Testis (tissue), 5 donors: ENCODE results near the gene CCNY. TPM values are rescaled to one million over a fixed set of nuclear protein-coding genes. Genes with fewer than 3 reads are reported as not detected.

Experiments
- DNase-seq: peaks from one replicate; pipeline ENCODE4 v3.0.0-alpha.2; 2019
- H3K27ac ChIP-seq, 2 donors: fragments of 200-600 bp; sonication (generic); one replicate each; pipeline ENCODE4 v1.5.1; 2019
- H3K27me3 ChIP-seq: fragments of 200-600 bp; sonication (generic); one replicate; pipeline ENCODE4 v1.5.1; 2019
- H3K36me3 ChIP-seq: fragments of 200-600 bp; sonication (generic); one replicate; pipeline ENCODE4 v1.5.1; 2017; ENCODE audit warnings: low read depth; ENCODE audit errors: missing control alignments
- H3K4me1 ChIP-seq: fragments of 200-600 bp; sonication (generic); one replicate; pipeline ENCODE4 v1.5.1; 2019
- H3K4me3 ChIP-seq, 2 donors: fragments of 200-600 bp; sonication (generic); one replicate each; pipeline ENCODE4 v1.5.1; 2017 to 2019
- H3K9me3 ChIP-seq: fragments of 200-600 bp; sonication (generic); one replicate; pipeline ENCODE4 v1.5.1; 2017
- POLR2A ChIP-seq: fragments of 450-650 bp; IDR thresholded peaks from one replicate; pipeline ENCODE4 v1.6.1; 2017; ENCODE audit warnings: antibody characterized with exemption, mild to moderate bottlenecking, moderate library complexity
- WGBS, 2 donors: methylation state at CpG; one replicate each; pipeline ENCODE4 v1.1.5; 2018; 5-methylcytosine and 5-hydroxymethylcytosine counted together
- intact Hi-C: fragments of 100-400 bp; cut with DNase I; formaldehyde crosslinking; loops from one replicate; pipeline ENCODE4 v1.15.1; 2023; ENCODE audit warnings: low total_unique reads
- long read RNA-seq, 2 donors: transcript quantifications; one replicate each; lab custom pipeline, GENCODE V29; 2026
- polyA plus RNA-seq: library from polyadenylated mRNA; stranded (reverse); fragments of 350-450 nt; fragmentation: Illumina TruSeq; extraction: RNeasy Lipid Tissue Mini Kit (QIAGEN cat#74804); gene quantifications from one replicate; pipeline ENCODE4 v1.2.3, GENCODE V29; 2014; ENCODE audit warnings: low read depth, low replicate concordance; ENCODE audit not compliant: insufficient read depth
- total RNA-seq, 2 donors: library from RNA; depleted of rRNA; stranded (reverse); fragments of >200 nt; gene quantifications; one replicate each; pipeline ENCODE4 v1.2.3, GENCODE V29; 2016
- TF ChIP-seq, protein P1 (sequence below), 3 experiments: fragments of 450-650 bp in 2 of 3; fragments of 200-600 bp in 1 of 3; sonication (generic) in 1 of 3; IDR thresholded peaks; one replicate each; pipeline ENCODE4 v1.5.1; 2016 to 2019; ENCODE audit warnings: antibody characterized with exemption in 3 of 3, mild to moderate bottlenecking in 2 of 3, moderate library complexity in 1 of 3

CCNY gene
- total RNA-seq (100 to 1,000 TPM; 103 to 132 TPM), polyA plus RNA-seq (380 TPM)
- long read RNA-seq, donor 1, transcript CCNY-203 (10 exons, 3,960 nt) = major isoform, 26 of 74 reads
- long read RNA-seq, donor 1, partial matches to known transcripts = 48 of 74 reads
- long read RNA-seq, donor 1, other reads (novel, unspliced or antisense) = 0 of 74 reads
- long read RNA-seq, donor 2, full-length matches to known transcripts = 29 of 29 reads
- long read RNA-seq, donor 2, partial matches to known transcripts = 0 of 29 reads
- long read RNA-seq, donor 2, other reads (novel, unspliced or antisense) = 0 of 29 reads

DNA sequence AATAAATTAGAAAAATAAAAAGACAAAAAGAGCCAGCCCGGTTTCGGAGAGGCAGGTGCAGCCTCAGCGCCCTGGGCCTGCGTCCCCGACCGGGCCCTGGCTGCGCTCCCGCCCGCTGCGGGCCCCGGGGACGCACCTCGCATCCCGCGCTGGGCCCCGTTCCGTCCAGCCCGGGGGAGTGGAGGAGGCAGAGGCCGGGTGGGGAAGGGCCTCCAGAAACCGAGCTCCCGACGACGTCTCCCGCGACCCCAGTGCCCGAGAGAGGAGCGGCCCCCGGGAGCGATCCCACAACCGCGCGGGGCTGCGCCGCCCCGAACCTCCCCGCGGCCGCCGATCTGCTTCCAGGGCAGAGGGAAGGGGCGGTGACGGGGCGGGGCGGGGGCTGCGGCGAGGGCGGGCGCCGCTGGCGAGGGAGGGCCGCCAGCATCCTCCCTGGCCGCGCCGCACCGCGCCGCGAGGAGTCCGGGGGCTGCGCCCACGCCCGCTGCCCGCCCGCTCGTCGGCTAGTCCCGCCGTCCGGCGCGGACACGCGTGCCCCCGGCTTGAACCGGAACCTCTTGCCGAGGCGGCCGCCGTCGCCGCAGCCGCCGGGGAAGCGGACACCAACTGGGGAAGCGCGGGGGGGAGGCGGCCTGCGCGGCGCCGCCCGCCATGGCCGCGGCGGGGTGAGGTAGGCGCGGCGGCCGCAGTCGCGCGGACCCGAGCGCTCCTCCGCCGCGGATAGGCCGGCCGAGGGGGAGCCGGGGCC, at the start of gene CCNY:
TSS of gene CCNY (plus strand) at position 426 of the 748 bp plus-strand sequence. CDS start 545 bp downstream, outside the sequence.
- 0% methylated on average over 1 to 69 of the region's 109 CpGs for WGBS, 2 donors
- TF ChIP-seq, protein P1, sequence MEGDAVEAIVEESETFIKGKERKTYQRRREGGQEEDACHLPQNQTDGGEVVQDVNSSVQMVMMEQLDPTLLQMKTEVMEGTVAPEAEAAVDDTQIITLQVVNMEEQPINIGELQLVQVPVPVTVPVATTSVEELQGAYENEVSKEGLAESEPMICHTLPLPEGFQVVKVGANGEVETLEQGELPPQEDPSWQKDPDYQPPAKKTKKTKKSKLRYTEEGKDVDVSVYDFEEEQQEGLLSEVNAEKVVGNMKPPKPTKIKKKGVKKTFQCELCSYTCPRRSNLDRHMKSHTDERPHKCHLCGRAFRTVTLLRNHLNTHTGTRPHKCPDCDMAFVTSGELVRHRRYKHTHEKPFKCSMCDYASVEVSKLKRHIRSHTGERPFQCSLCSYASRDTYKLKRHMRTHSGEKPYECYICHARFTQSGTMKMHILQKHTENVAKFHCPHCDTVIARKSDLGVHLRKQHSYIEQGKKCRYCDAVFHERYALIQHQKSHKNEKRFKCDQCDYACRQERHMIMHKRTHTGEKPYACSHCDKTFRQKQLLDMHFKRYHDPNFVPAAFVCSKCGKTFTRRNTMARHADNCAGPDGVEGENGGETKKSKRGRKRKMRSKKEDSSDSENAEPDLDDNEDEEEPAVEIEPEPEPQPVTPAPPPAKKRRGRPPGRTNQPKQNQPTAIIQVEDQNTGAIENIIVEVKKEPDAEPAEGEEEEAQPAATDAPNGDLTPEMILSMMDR (IDR thresholded peaks at IDR 0.05) = no peak
- TF ChIP-seq POLR2A = no peak
- peak; percentile 82 for DNase-seq
- Histone ChIP-seq H3K4me1 (peaks cover 38% of the 10 kb centered on the region), H3K9me3 (no peaks in the 10 kb centered on the region), H3K27ac (peak within 1 kb of the TSS; percentile 77 to 88), H3K27me3 (no peaks in the 10 kb centered on the region), H3K36me3 (no peaks in the 10 kb centered on the region), H3K4me3 (peak within 1 kb of the TSS; percentile 96 to 97)
- intact Hi-C loops = no loop called here

DNA sequence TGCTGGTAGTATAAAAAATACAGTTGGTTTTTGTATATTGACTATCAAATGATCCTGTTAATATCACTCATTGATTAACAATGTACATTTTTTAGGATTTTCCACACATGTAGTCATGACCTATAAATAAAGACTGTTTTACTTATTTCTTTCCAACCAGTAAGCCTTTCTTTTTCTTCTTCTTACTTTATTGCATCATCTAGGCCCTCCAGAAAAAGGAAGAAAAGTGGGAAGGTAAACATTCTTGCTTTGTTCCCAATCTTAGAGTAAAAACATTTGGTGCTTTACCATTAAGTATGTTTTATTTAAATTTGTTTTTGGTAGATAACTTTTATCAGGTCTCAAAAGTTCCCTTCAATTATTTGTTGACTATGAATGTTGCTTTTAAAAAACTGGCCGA, 47.1 kb upstream of the CCNY start:
- H3K27ac ChIP-seq = no peak overlapping the region
- H3K36me3 ChIP-seq = no peaks in the 10 kb centered on the region
- intact Hi-C loops = no loop called here
- no peak for DNase-seq
- H3K4me3 ChIP-seq = no peak overlapping the region
- no peaks in the 10 kb centered on the region for H3K27me3 ChIP-seq
- H3K4me1 ChIP-seq = no peaks in the 10 kb centered on the region
- no peak for TF ChIP-seq POLR2A
- TF ChIP-seq, protein P1 (IDR thresholded peaks at IDR 0.05) = no peak
- 73 to 96% methylated on average over 1 of the region's 1 CpG for WGBS, 2 donors
- H3K9me3 ChIP-seq = no peaks in the 10 kb centered on the region

DNA sequence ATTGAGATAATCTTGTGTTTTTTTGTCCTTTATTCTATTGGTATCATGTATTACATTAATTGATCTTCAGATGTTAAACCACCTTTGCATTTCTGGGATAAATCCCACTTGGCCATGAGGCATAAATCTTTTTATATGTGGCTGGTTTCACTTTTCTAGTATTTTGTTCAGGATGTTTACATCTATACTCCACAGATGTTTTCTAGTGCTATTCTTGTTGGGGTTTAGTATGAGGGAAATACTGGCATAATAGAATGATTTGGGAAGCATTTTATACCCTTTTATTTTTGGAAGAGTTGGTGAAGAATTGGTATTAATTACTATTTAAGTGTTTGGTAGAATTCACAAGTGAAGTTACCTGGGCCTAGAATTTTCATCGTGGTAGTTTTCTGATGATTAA, 41.8 kb upstream of the CCNY start:
- TF ChIP-seq, protein P1 (IDR thresholded peaks at IDR 0.05) = no peak
- TF ChIP-seq POLR2A = no peak
- 87 to 88% methylated on average over 1 of the region's 1 CpG for WGBS, 2 donors
- no peak overlapping the region for H3K4me3 ChIP-seq
- H3K9me3 ChIP-seq = no peaks in the 10 kb centered on the region
- intact Hi-C loops = no loop called here
- no peaks in the 10 kb centered on the region for H3K4me1 ChIP-seq
- H3K27me3 ChIP-seq = no peaks in the 10 kb centered on the region
- DNase-seq = no peak
- no peak overlapping the region for H3K27ac ChIP-seq
- H3K36me3 ChIP-seq = no peaks in the 10 kb centered on the region

DNA sequence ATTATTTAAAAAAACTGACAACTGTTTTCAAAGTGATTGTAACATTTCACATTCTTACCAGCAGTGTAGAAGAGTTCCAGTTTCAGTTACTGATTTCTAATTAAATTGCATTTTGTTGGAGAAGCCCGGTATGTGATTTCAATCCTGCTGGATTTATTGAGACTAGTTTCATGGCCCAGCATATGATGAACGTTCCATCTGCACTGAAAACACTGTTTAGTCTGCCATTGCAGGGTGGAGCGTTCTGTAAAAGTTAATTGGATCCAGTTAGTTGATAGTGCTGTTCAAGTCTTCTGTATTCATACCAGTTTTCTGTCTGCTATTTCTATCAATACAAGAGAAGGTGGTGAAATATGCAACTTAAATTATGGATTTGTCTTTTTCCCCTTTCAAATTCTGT, 37.3 kb upstream of the CCNY start:
- no peak for TF ChIP-seq POLR2A
- TF ChIP-seq, protein P1 (IDR thresholded peaks at IDR 0.05) = no peak
- H3K27me3 ChIP-seq = no peaks in the 10 kb centered on the region
- no peaks in the 10 kb centered on the region for H3K36me3 ChIP-seq
- no peak overlapping the region for H3K27ac ChIP-seq
- intact Hi-C loops = no loop called here
- H3K9me3 ChIP-seq = no peaks in the 10 kb centered on the region
- H3K4me3 ChIP-seq = no peak overlapping the region
- DNase-seq = no peak
- no peaks in the 10 kb centered on the region for H3K4me1 ChIP-seq
- 63 to 75% methylated on average over 3 of the region's 3 CpGs for WGBS, 2 donors
